ENCODE data around the gene TMEM40. TPM values are rescaled to one million over a fixed set of nuclear protein-coding genes. Genes with fewer than 3 reads are reported as not detected.
A peak's percentile ranks its signal among the peaks of the same experiment; 100 is the strongest.
"Not testable (repeated sequence)": the region's sequence is repeated elsewhere in the genome, so short reads cannot be mapped to it uniquely, and the experiment has no call there.

Gene TMEM40
- total RNA-seq, 1 donor from 2014 or later: not detected

- no peak for DNase-seq (ENCODE audit: low read depth)
These were observed 7.0 kb downstream of the TMEM40 start for GRCh38 chr3:12752102-12752501.

DNA sequence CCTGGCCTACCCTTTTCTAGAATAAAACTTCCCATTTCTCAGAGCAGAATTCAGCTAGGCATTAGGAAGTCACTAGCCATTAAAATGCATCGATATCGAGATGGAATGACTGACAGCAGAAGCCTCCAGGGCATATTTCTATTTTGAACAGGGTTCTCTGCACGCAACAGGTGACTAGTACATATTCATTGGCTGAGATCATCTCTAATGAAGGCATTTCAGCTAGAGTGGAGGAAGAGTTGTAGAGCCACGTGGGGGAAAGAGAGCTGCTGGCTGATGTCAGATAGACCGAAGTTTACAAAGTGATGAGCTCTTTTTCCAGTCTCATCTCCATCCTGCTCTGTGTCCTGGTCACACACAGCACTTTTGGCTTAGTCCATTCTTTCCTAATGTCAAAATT, 7.5 kb downstream of the TMEM40 start:
- DNase-seq (ENCODE audit: low read depth): peak; percentile 75

DNA sequence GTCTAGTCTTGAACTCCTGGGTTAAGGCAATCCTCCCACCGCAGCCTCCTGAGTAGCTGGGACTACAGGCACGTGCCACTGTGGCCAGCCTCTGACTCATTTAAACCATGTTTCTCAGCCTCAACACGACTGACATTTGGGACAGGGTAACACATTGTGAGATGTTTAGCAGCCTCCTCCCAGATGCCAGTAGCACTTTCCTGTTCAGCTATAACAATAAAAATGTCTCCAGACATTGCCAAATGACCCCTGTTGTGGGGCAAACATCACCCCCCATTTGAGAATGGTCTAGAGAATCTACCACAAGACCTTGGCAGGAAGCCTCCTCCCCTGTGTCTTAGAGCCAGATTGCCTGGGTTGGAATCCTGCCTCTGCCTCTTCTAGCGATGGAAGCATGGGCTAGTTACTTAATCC, 8.4 kb downstream of the TMEM40 start:
- peak; percentile 91 for DNase-seq (ENCODE audit: low read depth)

DNA sequence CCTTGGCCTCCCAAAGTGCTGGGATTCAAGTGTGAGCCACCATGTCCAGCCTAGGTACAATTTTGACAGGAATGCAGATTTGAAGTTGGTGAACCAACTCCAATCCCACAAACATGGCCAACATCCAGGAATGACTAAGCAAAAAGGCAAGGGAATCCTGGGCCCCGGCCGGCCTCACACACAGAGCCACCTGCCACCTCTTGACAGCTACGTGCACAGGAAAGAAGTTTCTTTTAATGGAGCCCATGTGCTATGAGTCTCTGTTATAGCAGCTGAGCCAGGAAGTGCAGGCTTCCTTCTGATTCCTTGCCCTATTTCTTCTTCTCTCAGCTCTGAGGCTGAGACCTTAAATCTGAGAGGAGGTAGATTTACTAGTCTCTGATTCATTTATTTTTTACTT, 8.8 kb downstream of the TMEM40 start:
- peak; percentile 96 for DNase-seq (ENCODE audit: low read depth)

GRCh38 chr3:12748477-12748876, 10.6 kb downstream of the TMEM40 start:
- DNase-seq (ENCODE audit: low read depth): no peak

GRCh38 chr3:12746419-12746818, 12.6 kb downstream of the TMEM40 start:
- DNase-seq (ENCODE audit: low read depth): no peak

DNA sequence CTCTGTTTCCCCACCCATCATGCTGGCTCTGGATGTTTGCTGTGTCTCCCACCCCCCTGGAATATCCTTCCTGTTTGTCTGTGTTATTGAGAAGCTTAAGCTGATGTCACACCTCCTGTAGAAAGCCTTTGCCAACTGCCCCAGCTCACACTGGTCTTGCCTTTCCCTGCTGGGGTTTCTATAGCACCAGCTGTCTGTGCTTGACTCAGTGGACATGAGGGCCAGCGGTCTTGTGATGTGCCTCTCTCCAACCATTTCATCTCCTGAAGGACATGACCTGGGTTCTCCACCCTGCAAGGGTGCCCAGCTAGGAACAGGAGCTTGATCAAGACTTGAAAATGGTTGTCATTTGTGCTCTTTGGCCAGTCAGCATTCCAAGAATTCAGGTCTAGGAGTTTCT, 14.7 kb downstream of the TMEM40 start:
- DNase-seq (ENCODE audit: low read depth): peak; percentile 57

- DNase-seq (ENCODE audit: low read depth): no peak
These were observed 15.5 kb downstream of the TMEM40 start for GRCh38 chr3:12743583-12743982.

- DNase-seq (ENCODE audit: low read depth): no peak
These were observed 16.5 kb downstream of the TMEM40 start for GRCh38 chr3:12742330-12743107.

DNA sequence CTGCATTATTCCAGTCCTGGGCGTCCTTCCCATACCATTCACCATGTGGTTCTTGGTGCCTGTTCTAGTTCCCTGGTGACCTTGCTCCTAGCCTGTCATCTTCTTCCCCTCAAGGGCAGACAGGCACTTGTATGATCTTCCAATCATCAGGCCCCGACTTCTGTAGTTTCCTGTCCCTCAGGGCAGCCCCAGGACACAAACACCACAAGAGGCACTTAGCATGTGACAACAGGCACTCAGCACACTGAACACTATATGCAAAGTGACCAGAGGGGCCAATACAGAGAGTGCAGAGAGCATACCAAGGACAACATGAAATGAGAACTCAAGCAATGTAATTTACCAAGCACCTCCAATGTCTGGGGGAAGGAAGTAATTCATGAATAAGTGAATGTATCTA, 17.9 kb downstream of the TMEM40 start:
- no peak for DNase-seq (ENCODE audit: low read depth)

GRCh38 chr3:12737833-12738232, 21.2 kb downstream of the TMEM40 start:
- no peak for DNase-seq (ENCODE audit: low read depth)

GRCh38 chr3:12737319-12737718, 21.7 kb downstream of the TMEM40 start:
- no peak for DNase-seq (ENCODE audit: low read depth)

DNA sequence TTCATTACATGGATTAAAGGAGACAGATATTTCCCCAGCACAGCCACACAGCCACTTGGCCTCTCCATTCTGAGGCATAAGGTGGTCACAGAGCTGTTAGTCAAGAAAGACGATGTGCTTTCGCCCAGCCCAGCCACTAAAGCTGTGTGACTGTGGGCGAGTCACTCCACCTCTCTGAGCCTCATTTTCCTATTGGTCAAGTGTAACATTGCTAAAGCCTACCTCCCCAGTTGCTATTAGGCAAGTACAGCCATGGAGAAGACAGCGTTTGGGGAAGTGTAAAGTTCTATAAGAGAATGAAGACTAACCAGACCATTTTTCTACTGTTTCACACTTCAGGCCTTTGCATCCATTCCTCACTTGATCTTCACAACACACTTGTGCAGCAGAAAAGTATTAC, 24.1 kb downstream of the TMEM40 start:
- no peak for DNase-seq (ENCODE audit: low read depth)

GRCh38 chr3:12733566-12733965, 25.5 kb downstream of the TMEM40 start:
- DNase-seq (ENCODE audit: low read depth): no peak

DNA sequence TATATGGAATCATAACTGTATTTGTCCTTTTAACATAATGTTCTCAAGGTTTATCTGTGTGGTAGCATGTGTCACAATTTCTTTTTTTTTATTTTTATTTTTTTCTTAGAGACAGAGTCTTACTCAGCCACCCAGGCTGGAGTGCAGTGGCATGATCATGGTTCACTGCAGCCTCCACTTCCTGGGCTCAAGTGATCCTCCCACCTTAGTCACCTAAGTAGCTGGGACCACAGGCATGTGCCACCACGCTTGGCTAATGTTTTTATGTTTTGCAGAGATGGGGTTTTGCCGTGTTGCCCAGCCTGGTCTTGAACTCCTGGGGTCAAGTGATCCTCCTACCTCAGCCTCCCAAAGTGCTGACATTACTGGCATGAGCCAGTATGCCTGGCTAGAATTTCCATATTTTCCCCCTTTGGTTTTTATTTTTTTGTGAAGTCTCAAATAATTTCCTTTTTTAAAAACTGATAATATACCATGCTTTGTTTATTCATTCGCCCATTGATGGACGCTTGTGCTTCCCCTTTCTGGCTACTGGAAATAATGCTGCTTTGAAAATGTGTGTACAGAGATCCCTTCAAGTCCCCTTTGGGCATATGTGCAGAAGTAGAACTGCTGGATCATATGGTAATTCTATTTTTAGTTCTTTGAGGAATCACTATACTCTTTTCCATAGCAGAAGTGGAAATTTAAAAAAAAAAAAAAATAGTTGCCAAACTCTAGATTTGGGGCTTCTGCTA, 28.4 kb downstream of the TMEM40 start:
- DNase-seq (ENCODE audit: low read depth): peak; percentile 34

GRCh38 chr3:12729051-12729651, 29.9 kb downstream of the TMEM40 start:
- DNase-seq (ENCODE audit: low read depth): peak; percentile 97

- no peak for DNase-seq (ENCODE audit: low read depth)
These were observed 31.1 kb downstream of the TMEM40 start for GRCh38 chr3:12727937-12728336.

- no peak for DNase-seq (ENCODE audit: low read depth)
These were observed 31.6 kb downstream of the TMEM40 start for GRCh38 chr3:12727481-12727880.

DNA sequence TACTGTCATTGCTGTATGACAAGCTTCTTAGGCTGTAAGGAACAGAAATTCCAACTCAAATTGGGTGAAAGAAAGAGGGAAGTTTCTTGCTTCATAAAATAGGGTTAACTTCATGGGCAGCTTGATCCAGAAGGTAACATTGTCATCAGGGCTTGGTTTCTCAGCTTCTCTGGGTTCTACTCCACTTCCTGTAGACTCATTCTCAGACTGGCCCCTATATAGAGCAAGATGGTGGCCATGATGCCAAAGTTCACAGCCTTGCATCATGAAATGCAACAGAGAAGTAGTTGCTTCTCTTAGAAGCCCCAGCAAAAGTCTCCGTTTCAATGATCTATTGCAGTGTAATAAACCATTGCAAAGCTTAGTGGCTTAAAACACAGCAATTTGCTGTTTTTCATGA, 33.6 kb downstream of the TMEM40 start:
- no peak for DNase-seq (ENCODE audit: low read depth)

- DNase-seq (ENCODE audit: low read depth): no peak
These were observed 34.3 kb downstream of the TMEM40 start for GRCh38 chr3:12724794-12725193.

DNA sequence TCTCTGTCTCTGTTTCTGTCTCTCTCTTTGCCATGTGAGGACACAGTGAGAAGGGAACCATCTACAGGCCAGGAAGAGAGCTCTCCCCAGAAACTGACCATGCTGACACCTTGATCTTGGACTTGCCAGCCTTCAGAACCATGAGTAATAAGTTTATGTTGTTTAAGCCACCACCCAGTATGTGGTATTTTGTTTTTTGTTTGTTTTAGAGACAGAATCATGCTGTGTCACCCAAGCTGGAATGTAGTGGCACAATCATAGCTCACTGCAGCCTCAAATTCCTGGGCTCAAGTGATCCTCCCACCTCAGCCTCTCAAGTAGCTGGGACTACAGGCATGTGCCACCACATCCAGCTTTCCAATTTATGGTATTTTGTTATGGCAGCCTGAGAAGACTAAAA, 35.7 kb downstream of the TMEM40 start:
- not testable (repeated sequence) for DNase-seq (ENCODE audit: low read depth)

- DNase-seq (ENCODE audit: low read depth): no peak
These were observed 36.8 kb downstream of the TMEM40 start for GRCh38 chr3:12722226-12722625.
